ENCODE results near the gene TPTE.
"Not testable (repeated sequence)": the region's sequence is repeated elsewhere in the genome, so short reads cannot be mapped to it uniquely, and the experiment has no call there.

Gene TPTE

DNA sequence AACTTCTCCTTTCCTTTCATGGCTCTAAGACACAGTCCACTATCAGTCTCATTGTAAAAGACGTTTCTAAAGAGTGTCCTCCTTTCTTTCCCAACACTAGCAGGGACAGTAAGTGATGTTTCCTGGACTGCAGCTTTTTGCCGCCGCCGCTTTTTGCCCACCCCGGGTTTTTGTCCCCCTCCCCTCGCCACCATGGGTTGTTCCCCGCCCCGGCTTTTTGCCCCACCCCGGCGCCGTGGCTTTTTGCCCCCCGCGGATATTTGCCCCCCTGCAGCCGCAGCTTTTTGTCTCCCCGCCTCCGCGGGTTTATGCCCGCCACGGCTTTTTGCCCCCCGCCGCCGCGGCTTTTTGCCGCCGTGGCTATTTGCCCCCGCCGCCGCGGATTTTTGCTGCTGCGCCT is 95.2 kb downstream of the TPTE start:
- no peak for DNase-seq (ENCODE audit: low read depth in 2 of 2)

DNA sequence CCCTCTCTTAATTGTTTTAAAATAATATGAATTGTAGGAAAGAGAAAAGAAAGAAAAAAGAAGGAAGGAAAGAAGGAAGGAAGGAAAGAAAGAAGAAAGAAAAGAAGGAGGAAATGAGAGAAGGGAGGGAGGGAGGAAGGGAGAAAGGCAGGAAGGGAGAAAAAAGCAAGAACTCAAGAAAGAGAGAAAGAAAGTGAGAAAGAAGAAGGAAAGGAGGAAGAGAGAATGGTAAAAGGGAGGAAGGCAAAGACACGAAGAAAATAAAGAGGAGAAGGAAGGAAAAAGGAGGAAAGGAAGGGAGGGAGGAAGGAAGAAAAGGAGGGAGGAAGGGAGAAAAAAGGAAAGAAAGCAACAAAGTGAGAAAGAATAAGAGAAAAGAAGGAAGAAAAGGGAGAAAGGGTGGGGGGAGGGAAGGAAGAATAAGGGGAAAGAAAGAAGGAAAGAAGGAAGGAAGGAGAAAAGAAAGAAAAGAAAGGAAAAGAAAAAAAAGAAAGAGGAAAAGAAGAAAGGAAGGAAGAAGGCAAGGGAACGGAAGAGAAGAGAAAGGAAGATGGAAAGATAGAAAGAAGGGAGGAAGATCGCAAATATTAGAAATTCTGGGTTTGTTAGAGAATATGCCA is 95.9 kb downstream of the TPTE start:
- not testable (repeated sequence) for DNase-seq (ENCODE audit: low read depth in 2 of 2)

DNA sequence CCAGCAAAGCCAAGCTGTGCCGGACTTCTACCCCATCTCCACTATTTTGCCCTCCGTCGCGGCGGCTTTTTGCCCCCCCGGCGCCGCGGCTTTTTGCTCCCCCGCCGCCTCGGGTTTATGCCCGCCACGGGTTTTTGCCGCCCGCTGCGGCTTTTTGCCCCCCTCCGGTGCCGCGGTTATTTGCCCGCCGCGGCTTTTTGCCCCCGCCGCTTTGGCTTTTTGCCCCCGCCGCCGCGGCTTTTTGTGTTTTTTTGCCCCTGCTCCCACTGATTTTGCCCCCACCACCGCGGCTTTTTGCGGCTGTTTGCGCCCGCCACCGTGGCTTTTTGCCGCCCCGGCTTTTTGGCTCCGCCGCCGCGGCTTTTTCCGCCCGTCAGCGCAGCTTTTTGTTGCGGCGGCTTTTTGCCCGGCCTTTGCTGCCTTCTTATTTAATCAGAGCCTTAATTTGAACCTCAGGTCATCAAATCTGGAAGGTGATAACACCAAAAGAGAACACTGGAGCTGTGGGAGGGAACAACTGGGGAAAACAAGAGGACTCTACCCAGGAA is 106.0 kb downstream of the TPTE start:
- no peak for DNase-seq (ENCODE audit: low read depth in 2 of 2)

DNA sequence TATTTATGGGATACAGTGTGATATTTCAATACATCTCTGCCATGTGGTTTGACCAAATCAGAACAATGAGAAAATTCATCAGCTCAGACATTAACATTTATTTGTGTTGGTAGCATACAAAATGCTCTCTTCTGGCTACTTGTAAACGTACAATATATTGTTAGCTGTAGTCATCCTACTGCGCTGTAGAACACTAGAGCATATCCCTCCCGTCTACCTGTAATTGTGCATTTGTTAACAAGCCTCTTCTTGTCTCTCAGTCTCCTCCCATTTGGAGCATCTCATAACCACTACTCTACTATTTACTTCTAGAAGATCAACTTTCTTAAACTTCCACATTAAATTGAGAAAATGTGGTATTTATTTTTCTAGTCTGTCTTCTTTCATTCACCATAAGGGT is 107.9 kb downstream of the TPTE start:
- DNase-seq (ENCODE audit: low read depth in 2 of 2) = not testable (repeated sequence)

DNA sequence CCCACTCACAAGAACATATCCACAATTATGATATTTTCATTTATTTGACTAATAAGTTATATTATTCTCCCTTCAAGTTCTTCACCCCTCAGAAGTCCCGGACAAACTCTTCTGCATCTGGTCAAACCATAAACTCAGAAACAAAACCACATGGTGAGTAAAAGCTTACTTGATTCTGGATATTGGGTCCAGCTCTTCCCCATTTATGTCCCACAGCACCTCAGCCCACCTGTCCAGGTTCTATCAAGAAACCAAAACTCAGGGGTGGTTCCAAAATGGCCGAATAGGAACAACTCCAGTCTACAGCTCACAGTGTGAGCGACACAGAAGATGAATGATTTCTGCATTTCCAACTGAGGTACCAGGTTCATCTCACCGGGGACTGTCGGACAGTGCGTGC is 109.4 kb downstream of the TPTE start:
- DNase-seq (ENCODE audit: low read depth in 2 of 2) = not testable (repeated sequence)

DNA sequence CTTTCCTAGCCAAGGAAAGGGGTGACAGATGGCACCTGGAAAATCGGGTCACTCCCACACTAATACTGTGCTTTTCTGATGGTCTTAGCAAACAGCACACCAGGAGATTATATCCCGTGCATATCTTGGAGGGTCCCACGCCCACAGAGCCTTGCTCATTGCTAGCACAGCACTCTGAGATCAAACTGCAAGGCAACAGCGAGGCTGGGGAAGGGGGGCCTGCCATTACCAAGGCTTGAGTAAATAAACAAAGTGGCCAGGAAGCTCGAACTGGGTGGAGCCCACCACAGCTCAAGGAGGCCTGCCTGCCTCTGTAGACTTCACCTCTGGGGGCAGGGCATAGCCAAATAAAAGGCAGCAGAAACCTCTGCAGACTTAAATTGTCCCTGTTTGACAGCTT is 109.9 kb downstream of the TPTE start:
- not testable (repeated sequence) for DNase-seq (ENCODE audit: low read depth in 2 of 2)

DNA sequence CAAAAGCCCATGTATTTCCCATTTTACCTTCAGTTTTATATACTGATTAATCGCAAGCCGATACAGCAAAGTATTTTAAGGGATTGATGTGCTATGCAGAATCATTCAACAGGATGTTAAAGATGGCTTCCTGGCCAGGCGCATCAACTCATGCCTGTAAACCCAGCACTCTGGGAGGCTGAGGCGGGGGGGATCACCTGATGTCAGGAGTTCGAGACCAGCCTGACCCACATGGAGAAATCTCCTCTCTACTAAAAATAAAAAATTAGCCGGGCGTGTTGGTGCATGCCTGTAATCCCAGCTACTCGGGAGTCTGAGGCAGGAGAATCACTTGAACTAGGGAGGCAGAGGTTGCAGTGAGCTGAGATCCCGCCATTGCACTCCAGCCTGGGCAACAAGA is 116.8 kb downstream of the TPTE start:
- DNase-seq (ENCODE audit: low read depth in 2 of 2) = not testable (repeated sequence)

DNA sequence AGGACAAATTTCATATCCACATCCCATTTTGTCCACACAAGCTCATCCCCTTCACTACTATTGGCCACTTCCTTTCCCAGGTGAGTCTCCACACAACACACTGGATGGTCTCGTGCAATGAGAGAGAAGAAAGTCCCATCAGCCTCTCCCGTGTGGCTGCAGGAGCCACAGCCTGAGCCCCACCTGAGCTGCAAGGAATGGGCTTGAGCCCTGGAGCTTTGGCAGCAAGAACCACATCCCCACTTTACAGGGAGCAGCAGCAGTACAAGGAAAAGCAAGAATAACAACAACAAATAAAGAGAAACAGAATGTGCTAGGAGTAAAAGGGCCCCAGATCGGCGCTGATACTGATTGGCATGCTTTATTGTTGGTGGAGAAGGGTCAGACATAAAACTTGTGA is 117.7 kb downstream of the TPTE start:
- no peak for DNase-seq (ENCODE audit: low read depth in 2 of 2)

DNA sequence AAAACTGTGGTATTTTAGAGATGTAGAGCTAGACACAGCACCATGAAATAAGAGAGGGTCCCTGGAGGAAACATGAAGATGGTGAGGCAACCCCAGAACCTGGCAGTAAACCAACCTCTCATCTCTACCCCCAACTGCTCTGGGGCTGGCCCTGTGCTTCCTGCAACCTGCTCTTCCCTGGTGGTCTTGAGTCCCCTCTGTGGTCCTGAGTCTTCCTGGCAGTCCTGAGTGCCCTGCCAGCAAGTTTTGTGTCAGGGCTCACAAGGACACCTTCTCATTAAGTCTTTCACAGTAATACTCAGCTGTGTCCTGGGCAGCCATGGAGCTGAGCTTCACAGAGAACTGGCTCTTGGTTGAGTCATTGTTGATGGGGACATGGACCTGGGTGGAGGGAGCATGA is 118.4 kb downstream of the TPTE start:
- not testable (repeated sequence) for DNase-seq (ENCODE audit: low read depth in 2 of 2)

DNA sequence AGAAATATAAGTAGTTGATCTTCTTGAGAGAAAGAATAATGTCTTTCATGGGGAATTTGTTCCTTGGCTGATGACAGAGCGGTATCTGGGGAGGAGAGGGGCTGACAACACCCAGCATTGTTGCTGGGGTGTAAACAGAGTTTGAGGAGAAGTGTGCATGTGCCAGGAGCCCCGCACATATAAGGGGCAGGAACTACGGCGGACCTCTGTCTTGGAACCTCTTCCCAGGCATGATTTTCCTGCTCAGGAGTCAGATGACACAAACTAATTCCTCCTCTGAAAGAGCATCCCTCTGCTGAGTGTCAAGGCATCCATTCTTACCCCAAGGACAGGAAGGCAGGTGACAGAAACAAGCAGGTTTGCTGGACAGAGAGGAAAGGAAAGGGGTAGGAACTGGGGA is 119.1 kb downstream of the TPTE start:
- DNase-seq (ENCODE audit: low read depth in 2 of 2) = no peak

DNA sequence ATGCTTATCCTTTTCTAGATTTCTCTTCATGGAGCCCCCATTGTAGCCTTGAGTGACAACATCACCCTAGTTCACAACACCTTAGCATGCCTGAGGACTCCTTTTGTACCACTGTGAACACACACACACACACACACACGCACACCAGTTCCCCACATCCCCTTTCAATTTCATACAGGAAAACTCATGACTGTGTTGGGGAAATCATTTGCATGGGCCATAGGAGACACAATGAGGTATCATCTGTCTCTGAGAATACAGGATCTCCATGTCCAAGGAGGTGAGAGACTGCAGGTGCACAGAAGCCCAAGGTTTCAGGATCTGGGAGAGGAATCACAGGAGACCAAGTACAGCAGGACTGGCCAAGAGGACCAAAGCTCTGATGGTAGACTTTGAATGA is 119.7 kb downstream of the TPTE start:
- DNase-seq (ENCODE audit: low read depth in 2 of 2) = no peak

DNA sequence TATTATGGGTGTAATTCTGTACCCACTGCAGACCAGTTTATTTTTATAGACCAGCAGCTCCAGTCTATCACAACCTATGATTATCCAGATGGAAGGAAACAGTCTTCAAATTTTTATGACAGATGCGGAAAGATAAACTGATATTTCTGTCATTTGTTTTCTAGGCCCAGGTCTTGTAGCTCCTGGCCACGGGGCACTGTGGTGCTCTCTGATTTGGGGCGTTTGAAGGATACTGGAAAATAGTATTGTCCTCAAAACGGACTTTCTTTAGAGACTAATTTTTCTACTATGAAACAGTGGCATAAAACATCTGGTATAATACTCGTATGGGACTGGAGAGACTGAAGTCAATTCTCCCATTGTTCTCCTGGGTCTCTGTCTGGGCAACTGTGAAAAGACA is 124.3 kb downstream of the TPTE start:
- DNase-seq (ENCODE audit: low read depth in 2 of 2) = not testable (repeated sequence)

DNA sequence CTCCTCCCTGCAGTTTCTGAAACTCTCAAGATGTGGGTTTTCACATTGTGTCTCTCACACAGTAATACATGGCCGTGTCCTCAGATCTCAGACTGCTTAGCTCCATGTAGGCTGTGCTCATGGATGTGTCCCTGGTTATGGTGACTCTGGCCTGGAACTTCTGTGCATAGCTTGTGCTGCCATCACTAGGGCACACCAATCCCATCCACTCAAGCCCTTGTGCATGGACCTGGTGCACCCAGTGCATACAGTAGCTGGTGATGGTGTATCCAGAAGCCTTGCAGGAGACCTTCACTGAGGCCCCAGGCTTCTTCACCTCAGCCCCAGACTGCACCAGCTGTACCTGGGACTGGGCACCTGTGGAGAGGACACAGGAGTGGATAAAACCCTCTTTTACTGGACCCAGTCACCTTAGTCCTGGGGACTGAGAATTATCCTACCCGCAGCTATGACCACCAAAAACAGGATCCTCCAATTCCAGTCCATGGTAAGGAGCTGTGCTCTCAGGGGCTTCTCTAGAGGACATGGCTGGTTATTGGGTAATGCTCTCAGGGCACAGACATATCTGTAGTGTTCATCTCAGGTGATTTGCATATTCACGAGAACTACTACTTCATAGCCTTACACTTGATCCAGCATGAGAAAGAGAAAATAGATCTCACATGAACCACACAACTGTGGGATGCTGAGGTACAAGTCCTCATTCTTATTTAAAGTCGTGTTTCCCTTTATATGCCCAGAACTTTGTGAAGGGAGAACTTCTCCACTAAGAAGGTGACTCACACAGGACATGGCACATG is 128.2 kb downstream of the TPTE start:
- DNase-seq (ENCODE audit: low read depth in 2 of 2) = not testable (repeated sequence)

DNA sequence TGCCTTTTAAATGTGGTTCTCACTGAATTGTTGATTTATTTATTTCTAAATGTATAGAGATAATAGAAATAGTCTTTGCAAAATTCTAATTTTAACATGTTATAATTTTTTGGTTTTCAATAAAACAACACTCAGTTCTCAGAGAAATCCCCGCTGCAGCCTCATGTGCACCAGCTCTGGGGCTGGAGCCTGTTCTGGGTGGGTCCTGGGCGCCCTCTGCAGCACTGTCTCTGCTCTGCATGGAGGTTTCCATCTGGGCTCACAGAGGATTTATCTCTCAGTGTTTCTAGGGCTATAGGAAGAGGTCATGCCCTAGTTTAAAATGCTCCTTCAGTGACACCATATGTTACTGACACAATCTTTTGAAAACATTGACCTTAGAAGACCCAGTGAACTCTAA is 128.9 kb downstream of the TPTE start:
- DNase-seq (ENCODE audit: low read depth in 2 of 2) = not testable (repeated sequence)
